GM12873 (cell line): ENCODE results near the gene PROCR.

Experiments
- TF ChIP-seq, protein P1 (sequence below): IDR thresholded peaks from 2 replicates; pipeline ENCODE4 v1.5.1; 2012; ENCODE audit warnings: low read depth, mild to moderate bottlenecking, moderate library complexity, low read length, control low read depth; ENCODE audit not compliant: insufficient read depth; ENCODE audit errors: missing control alignments

Gene PROCR

DNA sequence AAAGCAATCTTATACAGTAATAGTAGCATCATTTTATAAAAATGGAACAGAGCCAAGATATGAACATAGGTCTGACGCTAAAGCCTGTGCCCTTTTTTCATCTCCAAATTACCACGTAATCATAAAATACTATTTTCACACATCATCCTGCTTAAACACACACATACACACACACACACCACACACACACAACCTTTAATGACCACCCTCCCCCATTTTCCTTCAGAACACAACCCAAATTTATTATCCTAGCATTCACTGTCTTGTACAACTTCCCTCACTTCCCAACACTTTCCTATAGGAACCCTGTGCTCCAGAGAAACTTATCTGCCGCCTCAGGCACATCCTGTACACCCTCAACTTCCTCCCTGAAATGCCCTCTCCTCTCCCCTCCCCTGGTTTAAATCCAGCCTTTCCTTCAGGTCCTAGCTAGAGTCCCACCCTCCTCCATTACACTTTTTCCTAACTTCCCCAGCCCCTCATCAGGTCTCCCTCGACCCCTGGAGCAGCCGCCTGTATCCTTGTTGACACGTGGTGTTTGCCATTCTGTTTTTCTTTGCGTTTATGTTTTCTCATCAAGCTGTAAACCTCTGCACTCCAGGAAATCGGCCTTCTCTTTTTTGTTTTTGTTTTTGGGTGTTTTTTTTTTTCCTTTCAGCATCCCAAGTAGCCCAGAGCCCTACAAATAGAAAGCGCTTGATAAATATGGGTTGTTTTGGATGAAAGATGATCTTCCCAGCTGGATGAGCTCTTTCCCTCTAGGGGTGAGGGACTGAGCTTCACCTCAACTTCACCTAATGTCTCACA, 53.6 kb downstream of the PROCR start:
- TF ChIP-seq, protein P1, sequence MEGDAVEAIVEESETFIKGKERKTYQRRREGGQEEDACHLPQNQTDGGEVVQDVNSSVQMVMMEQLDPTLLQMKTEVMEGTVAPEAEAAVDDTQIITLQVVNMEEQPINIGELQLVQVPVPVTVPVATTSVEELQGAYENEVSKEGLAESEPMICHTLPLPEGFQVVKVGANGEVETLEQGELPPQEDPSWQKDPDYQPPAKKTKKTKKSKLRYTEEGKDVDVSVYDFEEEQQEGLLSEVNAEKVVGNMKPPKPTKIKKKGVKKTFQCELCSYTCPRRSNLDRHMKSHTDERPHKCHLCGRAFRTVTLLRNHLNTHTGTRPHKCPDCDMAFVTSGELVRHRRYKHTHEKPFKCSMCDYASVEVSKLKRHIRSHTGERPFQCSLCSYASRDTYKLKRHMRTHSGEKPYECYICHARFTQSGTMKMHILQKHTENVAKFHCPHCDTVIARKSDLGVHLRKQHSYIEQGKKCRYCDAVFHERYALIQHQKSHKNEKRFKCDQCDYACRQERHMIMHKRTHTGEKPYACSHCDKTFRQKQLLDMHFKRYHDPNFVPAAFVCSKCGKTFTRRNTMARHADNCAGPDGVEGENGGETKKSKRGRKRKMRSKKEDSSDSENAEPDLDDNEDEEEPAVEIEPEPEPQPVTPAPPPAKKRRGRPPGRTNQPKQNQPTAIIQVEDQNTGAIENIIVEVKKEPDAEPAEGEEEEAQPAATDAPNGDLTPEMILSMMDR = no peak

DNA sequence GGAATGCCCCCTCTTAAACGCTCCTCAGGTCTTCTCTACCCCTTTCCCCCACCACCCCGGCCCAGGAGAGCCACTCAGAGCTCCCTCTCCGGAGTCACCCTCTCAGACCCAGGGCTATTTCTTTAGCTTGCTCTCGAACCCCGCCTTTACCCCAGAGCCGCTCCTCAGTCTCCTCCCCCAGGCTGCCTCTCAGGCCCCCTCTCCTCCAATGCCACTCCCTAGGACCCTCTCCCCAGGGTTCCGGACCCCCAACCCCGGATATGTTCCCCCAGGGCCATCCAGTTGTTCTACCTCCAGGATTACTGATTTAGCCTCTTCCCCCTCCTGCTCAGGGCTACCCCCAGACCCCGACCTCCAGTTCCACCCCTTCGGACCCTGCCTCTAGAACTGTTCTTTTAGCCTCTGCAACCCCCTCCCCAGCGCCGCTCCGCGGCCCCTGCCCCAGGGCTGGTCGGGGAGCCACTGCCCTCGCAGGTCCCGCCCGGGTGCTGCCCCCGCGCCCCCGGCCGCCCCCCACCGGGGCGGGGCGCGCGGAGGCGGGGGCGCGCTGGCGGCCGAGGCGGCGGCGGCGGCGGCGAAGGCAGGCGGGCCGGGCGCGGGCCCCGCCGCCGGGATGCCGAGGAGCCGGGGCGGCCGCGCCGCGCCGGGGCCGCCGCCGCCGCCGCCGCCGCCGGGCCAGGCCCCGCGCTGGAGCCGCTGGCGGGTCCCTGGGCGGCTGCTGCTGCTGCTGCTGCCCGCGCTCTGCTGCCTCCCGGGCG, 54.4 kb downstream of the PROCR start, which contains the start of gene MMP24:
TSS of gene MMP24 (plus strand) at position 565 of the 758 bp plus-strand sequence. CDS start at position 614, 49 bp downstream.
- TF ChIP-seq, protein P1 = no peak
